ENCODE data around the gene UNC45A.

- TF ChIP-seq CTCF (IDR thresholded peaks at IDR 0.05) = peak in 5 of 6 experiments; percentile 92 to 99 (median 97)
- TF ChIP-seq POLR2A (IDR thresholded peaks at IDR 0.05) = no peak
Measured at GRCh38 chr15:90885432-90886290, 49.4 kb upstream of the UNC45A start.
